Measurements from ENCODE around the gene PRAMEF18.
"Not testable (repeated sequence)": the region's sequence is repeated elsewhere in the genome, so short reads cannot be mapped to it uniquely, and the experiment has no call there.

Gene PRAMEF18, protein sequence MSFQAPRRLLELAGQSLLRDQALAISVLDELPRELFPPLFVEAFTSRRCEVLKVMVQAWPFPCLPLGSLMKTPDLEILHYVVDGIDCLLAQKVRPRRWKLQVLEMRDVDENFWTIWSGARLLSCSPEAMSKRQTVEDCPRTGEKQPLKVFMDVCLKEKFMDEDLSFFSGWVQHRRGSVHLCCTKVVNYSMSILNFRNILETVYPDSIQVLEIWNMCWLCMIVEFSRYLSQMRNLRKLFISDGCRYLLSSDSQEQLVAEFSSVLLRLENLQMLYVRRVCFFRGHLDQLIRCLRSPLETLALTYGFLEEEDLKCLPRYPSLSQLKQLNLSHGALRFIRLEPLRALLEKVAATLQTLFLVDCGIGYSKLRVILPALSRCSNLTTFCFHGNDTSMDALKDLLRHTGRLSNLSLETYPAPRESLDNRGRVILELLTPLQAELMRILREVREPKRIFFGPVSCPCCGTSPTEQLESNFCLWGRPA

DNA sequence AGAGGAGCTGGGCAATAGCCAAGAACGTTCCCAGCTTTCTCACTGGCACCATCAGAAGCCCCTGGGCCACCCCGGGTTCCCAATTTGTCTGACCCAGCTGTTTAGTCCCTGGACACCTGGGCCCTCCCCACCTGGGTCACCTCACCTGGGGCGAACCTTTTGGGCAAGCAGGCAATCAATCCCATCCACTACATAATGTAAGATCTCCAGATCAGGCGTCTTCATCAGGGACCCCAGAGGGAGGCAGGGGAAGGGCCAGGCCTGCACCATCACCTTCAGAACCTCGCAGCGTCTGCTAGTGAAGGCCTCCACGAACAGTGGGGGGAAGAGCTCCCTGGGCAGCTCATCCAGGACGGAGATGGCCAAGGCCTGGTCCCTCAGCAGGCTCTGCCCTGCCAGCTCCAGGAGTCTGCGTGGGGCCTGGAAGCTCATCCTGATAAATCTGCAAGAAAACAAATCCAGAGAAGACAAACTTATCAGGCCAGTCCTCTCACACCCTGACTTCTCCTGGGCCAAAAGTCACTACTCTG lies at the start of gene PRAMEF18:
TSS of gene PRAMEF18 (minus strand) at position 480 of the 530 bp plus-strand sequence. CDS start at position 432, 48 bp downstream.
- DNase-seq (ENCODE audit: low spot score), result not testable (repeated sequence)

DNA sequence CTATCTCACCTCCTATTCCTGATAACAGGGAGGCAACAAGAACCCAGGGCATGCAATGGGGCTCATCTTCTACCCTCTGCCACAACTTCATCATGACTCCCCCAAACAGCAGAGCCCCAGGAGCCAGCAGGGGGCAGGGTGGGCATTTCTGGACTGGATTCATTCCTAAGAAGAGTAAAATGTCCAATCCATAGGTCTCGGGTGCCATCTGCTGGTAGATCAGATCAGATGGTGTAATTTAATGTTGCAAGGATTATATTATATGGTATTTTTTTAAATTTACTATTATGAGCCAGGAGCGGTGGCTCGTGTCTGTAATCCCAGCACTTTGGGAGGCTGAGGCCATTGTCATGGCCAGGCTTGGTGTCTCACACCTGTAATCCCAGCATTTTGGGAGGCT lies 39.2 kb upstream of the PRAMEF18 start:
- DNase-seq (ENCODE audit: low spot score), result not testable (repeated sequence)

DNA sequence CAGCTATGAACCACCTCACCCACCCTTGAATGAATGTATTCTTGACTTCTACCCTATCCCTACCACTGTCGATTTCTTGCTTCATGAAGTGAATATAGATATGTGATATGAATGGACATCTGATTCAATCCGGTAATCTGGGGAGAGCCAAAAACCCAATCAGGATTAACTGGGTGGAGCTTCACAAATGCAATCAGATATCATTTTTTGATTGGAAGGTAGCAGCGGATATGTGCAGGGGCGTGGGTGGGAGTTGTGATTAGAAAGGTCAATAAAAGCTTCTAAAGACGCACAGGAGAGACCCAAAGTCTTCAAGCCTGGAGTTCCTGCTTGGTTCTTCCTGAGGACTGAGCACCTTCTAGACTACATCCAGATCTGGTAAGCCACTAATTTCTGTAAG lies 27.9 kb upstream of the PRAMEF18 start, which contains the start of gene PRAMEF5:
TSS of gene PRAMEF5 (plus strand) at position 301 of the 400 bp plus-strand sequence. CDS start 5,071 bp downstream, outside the sequence.
- not testable (repeated sequence) for DNase-seq (ENCODE audit: low spot score)

DNA sequence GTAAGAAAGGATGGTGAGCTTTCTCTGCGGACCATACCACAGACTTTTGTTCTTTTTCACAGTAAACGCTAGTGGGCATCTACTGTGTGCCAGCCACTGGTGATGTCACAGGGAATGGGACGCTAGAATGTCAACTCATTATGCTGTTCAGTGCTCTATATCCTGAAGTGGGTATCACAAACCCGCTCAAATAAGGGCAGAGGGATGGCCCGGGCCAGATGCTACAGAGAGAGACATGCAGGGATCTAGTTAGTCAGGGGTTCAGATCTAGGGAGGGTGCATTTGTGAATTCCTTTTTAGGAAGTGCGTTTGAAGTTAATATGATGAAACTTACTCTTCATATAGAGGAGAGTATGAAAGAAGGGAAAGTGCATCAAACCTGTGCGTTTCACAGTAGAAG lies 21.2 kb upstream of the PRAMEF18 start:
- DNase-seq (ENCODE audit: low spot score), result not testable (repeated sequence)

DNA sequence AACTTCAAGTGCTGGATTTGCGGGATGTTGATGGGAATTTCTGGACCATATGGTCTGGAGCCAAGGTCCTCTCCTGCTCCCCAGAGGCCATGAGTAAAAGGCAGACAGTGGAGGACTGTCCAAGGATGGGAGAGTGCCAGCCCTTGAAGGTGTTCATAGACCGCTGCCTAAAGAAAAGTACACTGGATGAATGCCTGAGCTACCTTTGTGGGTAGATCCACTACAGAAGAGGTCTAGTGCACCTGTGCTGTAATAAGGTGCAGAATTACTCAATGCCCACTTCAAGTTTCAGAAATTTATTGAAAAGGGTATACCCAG lies 20.6 kb upstream of the PRAMEF18 start:
- not testable (repeated sequence) for DNase-seq (ENCODE audit: low spot score)

DNA sequence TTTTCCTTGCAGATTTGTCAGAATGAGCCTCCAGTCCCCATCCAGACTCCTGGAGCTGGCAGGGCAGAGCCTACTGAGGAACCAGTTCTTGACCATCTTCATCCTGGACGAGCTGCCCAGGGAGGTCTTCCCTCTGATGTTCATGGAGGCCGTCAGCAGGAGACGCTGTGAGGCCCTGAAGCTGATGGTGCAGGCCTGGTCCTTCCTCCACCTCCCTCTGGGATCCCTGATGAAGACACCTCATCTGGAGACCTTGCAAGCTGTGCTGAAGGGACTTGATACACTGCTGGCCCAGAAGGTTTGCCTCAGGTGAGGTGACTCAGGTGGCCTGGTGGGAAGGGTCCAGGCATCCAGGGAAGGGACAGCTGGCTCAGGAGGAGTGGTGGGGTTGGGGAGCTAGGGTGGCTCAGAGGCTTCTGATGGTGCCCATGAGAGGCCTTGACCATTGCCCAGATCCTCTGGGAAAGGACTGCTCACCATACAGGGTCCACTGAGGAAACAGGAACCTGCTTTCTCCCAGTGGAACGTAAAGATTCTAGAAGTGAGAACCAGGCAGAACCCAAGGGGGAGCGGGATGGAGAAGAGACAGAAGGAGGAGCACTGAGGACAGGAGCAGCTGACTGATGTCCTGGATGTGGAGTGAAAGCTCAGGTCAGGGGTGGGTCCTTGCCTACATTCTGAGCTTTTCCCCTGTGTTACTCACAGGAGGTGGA lies 20.0 kb upstream of the PRAMEF18 start:
- DNase-seq (ENCODE audit: low spot score), result not testable (repeated sequence)

DNA sequence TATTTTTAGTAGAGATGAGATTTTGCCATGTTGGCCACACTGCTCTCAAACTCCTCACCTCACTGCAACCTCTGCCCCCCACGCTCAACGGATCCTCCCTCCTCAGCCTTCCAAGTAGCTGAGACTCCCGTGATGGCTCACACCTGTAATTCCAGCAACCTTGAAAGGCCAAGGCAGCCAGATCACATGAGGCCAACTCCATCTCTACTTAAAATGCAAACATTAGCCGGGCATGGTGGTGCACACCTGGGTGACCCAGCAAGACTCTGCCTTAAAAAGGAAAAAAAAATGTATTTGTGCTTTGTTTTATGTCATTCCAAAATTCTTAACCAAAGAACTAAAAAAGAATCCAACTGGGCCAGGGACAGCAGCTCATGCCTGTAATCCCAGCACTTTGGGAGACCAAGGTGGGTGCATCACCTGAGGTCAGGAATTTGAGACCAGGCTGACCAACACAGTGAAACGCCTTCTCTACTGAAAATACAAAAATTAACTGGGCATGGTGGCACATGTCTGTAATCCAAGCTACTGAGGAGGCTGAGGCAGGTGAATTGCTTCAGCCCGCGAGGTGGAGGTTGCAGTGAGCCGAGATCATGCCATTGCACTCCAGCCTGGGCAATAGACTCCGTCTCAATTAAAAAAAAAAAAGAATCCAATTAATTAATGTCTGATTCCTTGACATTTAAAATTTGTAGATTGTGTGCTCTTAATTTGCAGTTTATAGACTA lies 17.7 kb upstream of the PRAMEF18 start:
- DNase-seq (ENCODE audit: low spot score), result not testable (repeated sequence)

DNA sequence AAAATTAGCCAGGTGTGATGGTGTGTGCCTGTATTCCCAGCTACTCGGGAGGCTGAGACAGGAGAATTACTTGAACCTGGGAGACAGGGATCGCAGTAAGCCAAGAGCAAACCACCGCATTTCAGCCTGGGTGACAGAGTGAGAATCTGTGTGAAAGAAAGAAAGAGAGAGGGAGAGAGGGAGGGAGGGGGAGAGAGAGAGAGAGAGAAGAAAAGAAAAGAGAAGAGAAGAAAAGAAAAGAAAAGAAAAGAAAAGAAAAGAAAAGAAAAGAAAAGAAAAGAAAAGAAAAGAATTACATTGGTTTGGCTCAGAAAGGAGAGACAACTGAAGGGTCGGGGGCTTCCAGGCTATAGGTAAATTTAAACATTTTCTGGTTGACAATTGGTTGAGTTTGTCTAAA lies 13.7 kb upstream of the PRAMEF18 start:
- DNase-seq (ENCODE audit: low spot score), result not testable (repeated sequence)

DNA sequence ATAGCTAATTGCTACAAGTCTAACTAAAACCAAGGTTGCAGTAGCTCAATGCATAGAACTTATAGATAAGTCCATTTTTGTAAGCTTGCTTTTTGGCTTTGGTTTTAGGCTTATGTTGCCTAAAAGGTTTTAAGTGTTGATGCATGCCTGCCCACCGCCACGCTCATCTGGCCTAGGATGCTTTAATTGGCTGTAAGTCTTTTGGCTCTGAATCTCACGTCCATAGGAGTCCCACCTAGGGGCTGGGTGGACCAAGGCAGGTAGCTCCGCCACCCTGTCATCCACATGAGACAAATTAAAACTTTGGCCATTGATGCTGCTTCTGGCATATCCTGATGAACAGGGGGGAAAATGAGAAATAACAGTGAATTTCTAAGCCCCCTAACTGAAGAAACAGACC lies 11.6 kb upstream of the PRAMEF18 start:
- DNase-seq (ENCODE audit: low spot score), result not testable (repeated sequence)

DNA sequence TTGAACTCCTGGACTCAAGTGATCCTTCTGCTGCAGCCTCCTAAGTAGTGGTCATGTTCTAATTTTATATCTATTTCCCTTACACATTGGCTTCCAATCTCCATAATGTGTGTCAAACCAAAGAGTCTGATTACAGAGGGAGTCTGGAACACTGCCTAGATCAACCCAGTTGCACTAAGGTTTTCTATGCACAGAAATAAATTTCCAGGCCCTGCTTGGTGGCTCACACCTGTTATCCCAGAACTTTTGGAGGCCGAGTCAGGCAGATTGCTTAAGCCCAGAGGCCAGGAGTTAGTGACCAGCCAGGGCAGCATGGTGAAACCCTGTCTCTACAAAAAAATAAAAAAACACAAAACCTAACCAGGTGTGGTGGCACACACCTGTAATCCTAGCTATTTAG lies 8.1 kb upstream of the PRAMEF18 start:
- not testable (repeated sequence) for DNase-seq (ENCODE audit: low spot score)

DNA sequence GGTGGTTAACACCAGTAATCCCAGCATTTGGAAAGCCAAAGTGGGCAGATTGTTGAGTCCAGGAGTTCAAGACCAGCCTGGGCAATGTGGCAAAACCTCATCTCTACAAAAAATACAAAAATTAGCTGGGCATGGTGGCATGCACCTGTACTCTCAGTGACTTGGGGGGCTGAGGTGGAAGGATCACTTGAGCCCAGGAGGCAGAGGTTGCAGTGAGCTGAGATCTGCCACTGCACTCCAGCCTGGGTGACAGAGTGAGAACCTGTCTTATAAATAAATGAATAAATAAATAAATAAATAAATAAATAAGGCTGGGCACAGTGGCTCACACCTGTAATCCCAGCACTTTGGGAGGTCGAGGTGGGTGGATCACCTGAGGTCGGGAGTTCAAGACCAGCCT lies 6.1 kb upstream of the PRAMEF18 start:
- not testable (repeated sequence) for DNase-seq (ENCODE audit: low spot score)

DNA sequence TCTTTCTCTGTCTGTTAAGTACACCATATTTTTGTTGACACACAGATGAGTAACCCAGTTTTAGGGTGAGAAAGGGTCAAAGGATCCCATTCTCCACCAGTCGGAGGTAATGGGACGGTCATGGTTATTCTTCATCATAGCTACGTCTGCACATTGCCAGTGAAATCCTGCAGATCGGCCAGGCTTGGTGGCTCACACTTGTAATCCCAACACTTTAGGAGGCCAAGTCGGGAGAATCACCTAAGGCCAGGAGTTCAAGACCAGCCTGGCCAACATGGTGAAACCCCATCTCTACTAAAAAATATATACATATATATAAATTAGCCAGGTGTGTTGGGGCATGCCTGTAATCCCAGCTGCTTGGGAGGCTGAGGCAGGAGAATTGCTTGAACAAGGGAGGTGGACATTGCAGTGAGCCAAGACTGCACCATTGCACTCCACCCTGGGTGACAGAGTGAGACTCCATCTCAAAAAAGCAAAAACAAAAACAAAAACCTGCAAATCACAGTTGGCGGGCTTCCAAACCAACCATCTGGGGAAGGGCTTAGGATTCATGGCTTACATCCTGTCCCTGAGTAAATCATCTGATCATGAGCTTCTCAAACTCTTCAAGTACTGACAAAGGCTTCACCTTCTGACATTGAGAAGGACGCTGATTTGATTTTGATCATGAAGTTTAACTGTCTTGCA lies 5.3 kb upstream of the PRAMEF18 start:
- DNase-seq (ENCODE audit: low spot score), result not testable (repeated sequence)

DNA sequence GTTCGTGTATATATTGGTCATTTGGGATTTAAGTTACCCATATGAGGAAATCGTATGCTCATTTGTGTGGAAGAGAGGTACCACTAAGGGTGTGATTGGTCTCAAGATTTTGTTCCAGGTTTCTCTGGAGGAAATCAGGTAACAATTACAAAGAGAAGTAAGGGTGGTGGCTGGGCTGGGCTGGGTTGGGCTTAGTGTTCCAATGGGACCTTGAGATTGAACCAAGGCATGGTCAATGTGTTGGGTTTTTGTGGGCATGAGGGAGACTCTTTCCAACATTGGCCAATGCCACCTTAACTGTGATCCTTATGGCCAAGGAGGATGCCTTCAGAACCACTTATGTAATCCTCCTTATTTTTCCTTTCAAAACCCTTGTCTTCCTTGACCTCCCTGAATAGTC lies 4.6 kb upstream of the PRAMEF18 start:
- DNase-seq (ENCODE audit: low spot score), result not testable (repeated sequence)

DNA sequence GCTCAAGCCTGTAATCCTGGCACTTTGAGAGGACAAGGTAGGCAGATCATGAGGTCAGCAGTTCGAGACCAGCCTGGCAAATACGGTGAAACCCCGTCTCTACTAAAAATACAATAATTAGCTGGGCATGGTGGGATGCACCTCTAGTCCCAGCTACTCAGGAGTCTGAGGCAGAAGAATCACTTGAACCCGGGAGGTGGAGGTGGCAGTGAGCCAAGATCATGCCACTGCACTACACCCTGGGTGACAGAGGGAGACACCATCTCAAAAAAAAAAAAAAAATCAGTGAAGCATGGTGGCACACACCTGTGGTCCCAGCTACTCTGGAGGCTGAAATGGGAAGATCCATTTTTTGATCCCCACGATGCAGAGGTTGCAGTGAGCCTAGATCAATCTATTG lies 4.1 kb upstream of the PRAMEF18 start:
- DNase-seq (ENCODE audit: low spot score), result not testable (repeated sequence)

DNA sequence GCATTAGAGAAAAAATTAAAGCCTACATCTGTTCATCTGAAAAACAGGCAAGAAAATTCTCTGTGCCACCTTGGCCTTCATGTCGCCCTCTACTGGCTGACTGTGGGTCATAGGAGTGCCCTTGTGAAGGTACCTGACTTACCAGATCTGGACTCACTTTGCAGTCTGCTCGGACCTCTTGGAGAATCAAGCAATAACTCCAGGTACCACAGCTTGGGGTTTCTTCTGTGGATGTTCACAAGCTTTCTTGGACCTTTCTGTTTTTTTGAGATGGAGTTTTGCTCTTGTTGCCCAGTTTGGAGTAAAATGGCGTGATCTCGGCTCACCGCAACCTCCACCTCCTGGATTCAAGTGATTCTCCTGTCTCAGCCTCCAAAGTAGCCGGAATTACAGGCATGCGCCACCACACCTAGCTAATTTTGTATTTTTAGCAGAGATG lies 2.4 kb upstream of the PRAMEF18 start:
- no peak for DNase-seq (ENCODE audit: low spot score)

DNA sequence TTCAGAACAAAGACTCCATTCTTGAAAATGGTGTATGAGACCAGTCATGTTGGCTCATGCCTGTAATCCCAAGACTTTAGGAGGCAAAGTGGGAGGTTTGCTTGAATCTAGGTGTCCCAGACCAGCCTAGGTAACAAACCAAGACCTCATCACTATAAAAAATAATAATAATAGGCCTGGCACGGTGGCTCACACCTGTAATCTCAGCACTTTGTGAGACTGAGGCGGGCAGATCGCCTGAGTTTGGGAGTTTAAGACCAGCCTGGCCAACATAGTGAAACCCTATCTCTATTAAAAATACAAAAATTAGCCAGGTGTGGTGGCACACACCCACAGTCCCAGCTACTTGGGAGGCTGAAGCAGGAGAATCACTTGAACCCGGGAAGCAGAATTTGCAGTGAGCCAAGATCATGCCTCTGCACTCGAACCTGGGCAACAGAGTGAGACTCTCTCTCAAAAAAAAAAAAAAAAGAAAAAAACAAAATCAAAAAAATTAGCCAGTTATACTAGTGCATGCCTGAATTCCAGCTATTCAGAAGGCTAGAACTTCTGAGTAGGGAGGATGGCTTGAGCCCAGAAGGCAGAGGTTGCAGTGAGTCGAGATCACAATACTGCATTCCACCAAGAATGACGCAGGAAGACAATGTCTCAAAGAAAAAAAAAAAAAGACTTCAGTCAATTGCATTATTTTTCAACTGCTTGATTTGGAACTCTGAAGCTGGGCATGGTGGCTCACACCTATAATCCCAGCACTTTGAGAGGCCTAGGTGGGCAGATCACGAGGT lies 1.5 kb upstream of the PRAMEF18 start:
- DNase-seq (ENCODE audit: low spot score), result not testable (repeated sequence)

DNA sequence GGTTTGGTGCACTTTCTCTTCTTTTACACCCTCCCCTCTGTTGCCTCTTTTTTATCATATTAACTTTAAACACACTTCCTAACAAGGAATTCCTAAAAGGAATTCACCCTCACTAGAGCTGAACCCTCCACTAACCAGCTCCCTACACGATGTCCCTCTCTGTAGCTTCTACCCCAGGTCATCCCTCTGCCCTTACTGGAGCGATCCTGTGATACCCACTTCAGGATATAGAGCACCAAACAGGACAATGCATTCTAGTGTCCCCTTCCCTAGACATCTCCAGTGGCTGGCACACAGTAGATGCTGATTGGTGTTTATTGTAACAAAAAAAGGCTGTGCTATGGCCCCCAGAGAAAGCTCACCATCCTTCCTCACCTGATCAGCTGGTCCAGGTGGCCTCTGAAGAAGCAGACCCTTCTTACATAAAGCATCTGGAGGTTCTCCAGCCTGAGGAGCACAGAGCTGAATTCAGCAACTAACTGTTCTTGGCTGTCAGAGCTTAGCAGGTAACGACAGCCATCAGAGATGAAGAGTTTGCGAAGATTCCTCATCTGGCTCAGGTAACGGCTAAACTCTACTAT lies 1.4 kb downstream of the PRAMEF18 start:
- no peak for DNase-seq (ENCODE audit: low spot score)

DNA sequence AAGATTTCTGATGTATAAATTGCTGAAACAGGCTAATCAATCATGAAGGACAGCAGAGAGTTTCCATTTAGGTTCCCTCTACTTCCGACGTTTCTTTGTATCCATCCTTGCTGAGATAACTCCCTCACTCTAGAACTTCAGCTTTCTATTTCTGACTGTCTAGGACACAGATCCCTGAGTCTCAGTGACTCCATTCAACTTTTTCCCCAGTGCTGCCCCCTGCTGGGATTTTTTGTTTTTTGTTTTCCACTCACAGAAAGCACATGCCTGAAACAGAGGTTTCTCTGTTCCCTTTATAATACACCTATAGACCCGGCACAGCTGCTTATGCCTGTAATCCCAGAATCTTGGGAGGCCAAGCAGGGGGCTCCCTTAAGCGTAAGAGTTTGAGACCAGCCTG lies 3.2 kb downstream of the PRAMEF18 start:
- DNase-seq (ENCODE audit: low spot score), result not testable (repeated sequence)

DNA sequence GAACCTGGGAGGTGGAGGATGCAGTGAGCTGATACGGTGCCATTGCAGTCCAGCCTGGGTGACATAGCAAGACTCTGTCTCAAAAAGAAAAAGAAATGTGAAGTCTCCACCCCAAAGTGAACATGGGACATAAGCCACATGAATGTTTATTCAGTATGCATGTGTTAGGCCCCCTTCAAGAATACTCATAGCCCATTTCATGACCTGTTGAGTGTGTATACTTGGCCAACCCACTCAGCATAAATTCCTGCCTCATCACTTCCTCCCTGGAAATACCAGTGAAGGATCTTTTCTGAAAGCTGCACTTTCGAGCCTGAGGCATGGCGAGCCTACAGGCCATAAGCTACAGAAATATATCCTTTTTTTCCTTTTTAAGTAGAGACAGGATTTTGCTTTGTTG lies 6.8 kb downstream of the PRAMEF18 start:
- not testable (repeated sequence) for DNase-seq (ENCODE audit: low spot score)

DNA sequence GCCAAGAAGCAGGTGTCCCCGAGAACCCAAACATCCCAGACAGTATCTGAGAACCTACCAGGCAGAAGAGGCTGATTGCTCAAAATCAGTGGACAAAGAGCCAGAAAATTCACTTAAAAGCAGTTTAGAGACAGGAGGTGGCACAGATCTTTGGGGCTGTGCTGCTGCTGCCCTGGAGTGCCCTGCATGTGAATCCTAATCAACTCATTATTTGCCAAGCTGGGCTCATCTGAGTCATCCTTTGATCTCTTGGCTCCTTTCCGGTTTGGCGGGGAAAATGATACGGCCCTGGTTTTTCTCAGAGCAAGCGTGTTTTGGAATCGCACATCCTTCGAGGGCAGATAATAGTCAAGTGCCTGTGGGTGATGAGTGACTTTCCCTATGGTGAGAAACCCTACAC lies 9.3 kb downstream of the PRAMEF18 start:
- DNase-seq (ENCODE audit: low spot score), result not testable (repeated sequence)
